ENCODE results near the gene SND1. TPM values are rescaled to one million over a fixed set of nuclear protein-coding genes. Genes with fewer than 3 reads are reported as not detected.
A peak's percentile ranks its signal among the peaks of the same experiment; 100 is the strongest.

Gene SND1
- total RNA-seq, 4 donors from 2014 or later = 84.2 to 98.8 (median 93.4) TPM

GRCh38 chr7:128021366-128021765, 369.4 kb downstream of the SND1 start:
- peaks cover 26 to 78% (median 28%) of the 10 kb centered on the region in 3 donors for H3K4me1 ChIP-seq
- H3K27ac ChIP-seq = peak overlapping the region; percentile 69 to 79 (median 74)
- TF ChIP-seq POLR2A (IDR thresholded peaks at IDR 0.05) (no peak), CTCF (IDR thresholded peaks at IDR 0.05) (no peak)
- no peak overlapping the region for H3K4me3 ChIP-seq
- peaks cover 0 to 20% (median 0%) of the 10 kb centered on the region in 3 donors for H3K36me3 ChIP-seq
- H3K27me3 ChIP-seq = no peaks in the 10 kb centered on the region
- intact Hi-C loops (cut with DNase I) = no loop called here
- no peaks in the 10 kb centered on the region for H3K9me3 ChIP-seq
- 32 to 55% methylated on average over 2 of the region's 2 CpGs for WGBS, 2 donors
- DNase-seq = no peak

GRCh38 chr7:128022631-128023532, 370.9 kb downstream of the SND1 start:
- Histone ChIP-seq H3K4me3 (no peak overlapping the region), H3K27ac (peak overlapping the region in 3 of 4 donors; percentile 69 to 79 (median 76)), H3K36me3 (peaks cover 0 to 20% (median 0%) of the 10 kb centered on the region in 3 donors), H3K27me3 (no peaks in the 10 kb centered on the region), H3K9me3 (no peaks in the 10 kb centered on the region), H3K4me1 (peaks cover 16 to 78% (median 26%) of the 10 kb centered on the region in 3 donors)
- no peak for DNase-seq
- no peak for TF ChIP-seq CTCF (IDR thresholded peaks at IDR 0.05)
- no peak for TF ChIP-seq POLR2A (IDR thresholded peaks at IDR 0.05)
- intact Hi-C loops (cut with DNase I) = no loop called here
- 52 to 68% methylated on average over 6 of the region's 6 CpGs for WGBS, 2 donors

- intact Hi-C loops (cut with DNase I) = no loop called here
- Histone ChIP-seq H3K9me3 (no peaks in the 10 kb centered on the region), H3K27me3 (no peaks in the 10 kb centered on the region), H3K27ac (no peak overlapping the region), H3K4me3 (no peak overlapping the region), H3K36me3 (peaks cover 0 to 27% (median 0%) of the 10 kb centered on the region in 3 donors), H3K4me1 (peaks cover 8 to 71% (median 18%) of the 10 kb centered on the region in 3 donors)
- no peak for DNase-seq
- no peak for TF ChIP-seq POLR2A (IDR thresholded peaks at IDR 0.05)
- no peak for TF ChIP-seq CTCF (IDR thresholded peaks at IDR 0.05)
- 95 to 98% methylated on average over 3 of the region's 3 CpGs for WGBS, 2 donors
Measured at GRCh38 chr7:128024151-128024550, 372.2 kb downstream of the SND1 start.

- Histone ChIP-seq H3K27ac (no peak overlapping the region), H3K27me3 (peaks cover 0 to 2% (median 0%) of the 10 kb centered on the region in 4 donors), H3K9me3 (no peaks in the 10 kb centered on the region), H3K4me1 (peaks cover 11 to 64% (median 24%) of the 10 kb centered on the region in 3 donors), H3K4me3 (no peak overlapping the region), H3K36me3 (peaks cover 0 to 32% (median 0%) of the 10 kb centered on the region in 3 donors)
- intact Hi-C loops (cut with DNase I) = no loop called here
- no peak for DNase-seq
- TF ChIP-seq CTCF (IDR thresholded peaks at IDR 0.05) = no peak
- TF ChIP-seq POLR2A (IDR thresholded peaks at IDR 0.05) = no peak
- WGBS, 2 donors = 49 to 63% methylated on average over 6 of the region's 6 CpGs
Measured at GRCh38 chr7:128025380-128025779, 373.4 kb downstream of the SND1 start.

GRCh38 chr7:128025819-128026218, 373.8 kb downstream of the SND1 start:
- Histone ChIP-seq H3K4me1 (peaks cover 15 to 65% (median 29%) of the 10 kb centered on the region in 3 donors), H3K27me3 (peaks cover 0 to 5% (median 0%) of the 10 kb centered on the region in 4 donors), H3K9me3 (no peaks in the 10 kb centered on the region), H3K36me3 (peaks cover 0 to 28% (median 0%) of the 10 kb centered on the region in 3 donors), H3K27ac (no peak overlapping the region), H3K4me3 (no peak overlapping the region)
- intact Hi-C loops (cut with DNase I) = no loop called here
- no peak for TF ChIP-seq CTCF (IDR thresholded peaks at IDR 0.05)
- TF ChIP-seq POLR2A (IDR thresholded peaks at IDR 0.05) = no peak
- 50 to 91% methylated on average over 2 of the region's 2 CpGs for WGBS, 2 donors
- no peak for DNase-seq

All from esophagus squamous epithelium (tissue), 5 donors.